G401.6 (cell line): ENCODE measurements around the gene SNUPN.

ENCODE experiments used
- FAIRE-seq: peaks from 2 replicates; lab custom pipeline; 2012; peaks lifted over from hg19 to GRCh38; lab: Jason Lieb, UNC

Gene SNUPN

DNA sequence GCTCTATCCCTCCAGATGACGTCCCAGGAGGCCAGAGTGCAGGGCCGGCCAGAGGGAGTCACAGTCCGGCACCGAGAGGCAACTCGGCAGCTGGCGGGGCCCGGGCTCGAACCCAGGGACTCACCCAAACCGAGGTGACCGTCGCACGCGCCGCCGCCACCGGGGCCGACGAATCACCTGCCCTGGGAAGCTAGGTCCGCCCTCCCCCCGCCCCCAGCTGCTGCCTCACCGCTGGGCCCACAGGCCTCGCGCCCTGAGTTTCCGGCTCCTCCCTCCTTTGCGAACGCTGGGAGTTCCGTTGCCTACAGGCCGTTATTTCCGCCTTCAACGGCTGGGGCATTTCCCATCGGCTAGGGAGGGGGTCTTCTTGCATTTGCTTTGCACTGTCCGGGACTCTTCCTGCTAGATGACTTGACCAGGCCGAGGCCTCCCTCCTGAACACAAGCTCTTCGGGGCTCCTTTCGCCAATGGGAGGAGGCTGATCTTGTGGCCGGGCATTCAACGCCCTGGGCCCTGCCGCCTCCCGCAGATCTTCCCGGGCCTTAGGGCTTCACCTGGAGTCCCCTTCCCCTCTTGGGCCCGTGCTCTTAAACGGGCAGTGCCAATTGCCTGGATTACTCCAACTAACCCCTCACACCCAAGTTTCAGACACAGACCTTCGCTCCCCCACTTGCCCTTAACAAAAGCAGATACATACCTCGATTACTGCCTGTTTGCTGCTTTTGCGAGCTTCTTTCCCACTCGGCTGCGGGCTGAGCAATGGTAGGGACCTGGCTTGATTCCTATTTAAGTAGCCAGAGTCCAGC is at the start of gene SNUPN:
Gene SNUPN (minus strand): TSS at position 184 of the 806 bp plus-strand sequence. CDS start 4,674 bp downstream, outside the sequence.
- FAIRE-seq = peak; percentile 91

DNA sequence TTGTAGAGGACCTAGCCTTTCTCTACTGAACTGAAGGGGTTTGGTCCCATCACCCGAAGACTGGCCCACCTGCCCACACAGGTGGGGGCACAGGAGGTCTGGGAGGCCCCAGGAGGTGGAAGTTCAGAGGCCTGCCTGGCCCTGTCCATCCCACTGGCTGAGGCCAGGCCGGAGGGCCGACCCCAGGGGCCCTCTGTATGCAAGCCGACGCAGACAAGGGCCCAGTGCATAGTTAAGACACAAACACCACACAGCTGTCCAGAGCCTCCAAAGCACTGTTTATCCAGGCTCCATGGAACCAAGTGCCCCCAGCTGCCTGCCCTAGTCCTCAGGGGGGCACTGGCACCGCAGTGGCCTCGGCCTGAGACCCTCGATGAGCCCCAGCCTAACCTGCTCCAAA is 48.8 kb upstream of the SNUPN start:
- FAIRE-seq = no peak

DNA sequence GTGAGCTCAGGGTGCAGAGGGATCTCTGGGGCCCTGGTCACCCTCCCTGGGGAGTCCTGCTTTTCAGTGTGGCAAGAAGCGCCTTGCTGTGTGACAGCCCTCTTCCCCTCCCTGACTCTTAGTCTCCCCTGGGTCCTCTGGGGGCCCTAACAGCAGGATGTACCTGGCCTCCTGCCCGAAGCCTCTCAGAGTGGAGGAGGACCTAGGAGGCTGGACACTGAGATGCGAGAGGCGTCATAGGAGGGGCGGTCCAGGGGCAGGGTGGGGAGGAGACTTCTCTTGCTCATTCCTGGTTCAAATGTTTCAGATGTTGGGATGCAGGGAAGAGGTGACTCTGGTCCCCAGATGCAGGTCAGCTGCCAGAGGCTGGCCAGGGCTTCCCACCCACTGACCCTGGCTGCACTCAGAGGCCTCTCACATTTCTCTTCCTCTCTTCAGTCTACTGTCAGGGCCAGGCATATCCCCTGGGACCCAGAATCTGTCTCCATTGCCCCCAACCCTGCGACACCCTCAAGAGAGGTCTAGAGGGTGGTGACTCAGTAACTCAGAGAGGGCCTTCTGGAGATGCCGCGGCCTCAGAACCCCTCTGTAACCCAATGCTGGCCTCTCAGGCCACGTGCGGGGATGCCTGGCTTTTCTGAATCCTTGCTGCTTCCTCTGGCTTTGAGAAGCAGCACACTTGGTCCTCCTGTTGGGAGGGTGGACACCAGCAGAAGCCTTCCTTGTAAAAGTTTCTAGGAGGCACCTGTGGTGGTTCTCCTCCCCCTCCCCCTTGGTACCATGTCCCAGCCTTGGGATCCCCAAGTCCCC is 48.1 kb upstream of the SNUPN start:
- FAIRE-seq = peak; percentile 56

DNA sequence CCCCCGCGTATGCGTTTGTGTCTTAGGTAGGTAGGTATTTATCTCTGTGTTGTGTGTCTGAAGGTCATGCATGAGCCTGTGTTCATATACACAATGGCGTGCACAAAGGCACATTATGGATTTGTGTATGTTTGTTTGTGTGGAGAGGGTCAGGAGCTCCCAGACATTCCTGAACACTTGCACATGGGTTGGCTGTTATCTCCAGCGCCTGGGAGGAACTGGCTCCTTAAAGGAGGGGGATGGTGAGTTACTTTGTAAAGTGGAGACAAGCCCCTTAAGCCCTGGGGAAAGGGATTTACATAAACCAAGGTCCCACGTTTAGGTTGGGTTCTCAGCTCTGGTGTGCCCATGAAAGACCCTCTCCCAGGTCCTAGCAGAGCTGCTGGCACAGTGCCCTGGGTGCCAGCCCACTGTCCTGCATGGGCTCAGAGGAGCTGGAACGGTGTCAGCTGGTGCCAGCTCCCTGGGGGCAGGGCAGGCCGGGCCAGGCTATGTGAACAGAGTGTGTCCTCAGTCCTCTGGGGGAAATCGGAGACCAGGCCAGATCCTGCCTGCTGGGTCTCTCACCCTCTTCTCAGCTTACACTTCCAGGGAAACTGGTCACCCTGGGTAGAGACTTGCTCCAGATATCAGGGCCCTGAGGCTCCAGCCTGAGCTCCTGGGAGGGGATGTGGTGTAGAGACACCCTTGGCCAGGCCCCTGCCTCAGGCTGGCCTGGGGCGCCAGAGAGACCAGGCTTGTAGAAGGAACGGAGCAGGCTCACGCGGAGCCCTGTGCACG is 47.3 kb upstream of the SNUPN start:
- peak; percentile 91 for FAIRE-seq

DNA sequence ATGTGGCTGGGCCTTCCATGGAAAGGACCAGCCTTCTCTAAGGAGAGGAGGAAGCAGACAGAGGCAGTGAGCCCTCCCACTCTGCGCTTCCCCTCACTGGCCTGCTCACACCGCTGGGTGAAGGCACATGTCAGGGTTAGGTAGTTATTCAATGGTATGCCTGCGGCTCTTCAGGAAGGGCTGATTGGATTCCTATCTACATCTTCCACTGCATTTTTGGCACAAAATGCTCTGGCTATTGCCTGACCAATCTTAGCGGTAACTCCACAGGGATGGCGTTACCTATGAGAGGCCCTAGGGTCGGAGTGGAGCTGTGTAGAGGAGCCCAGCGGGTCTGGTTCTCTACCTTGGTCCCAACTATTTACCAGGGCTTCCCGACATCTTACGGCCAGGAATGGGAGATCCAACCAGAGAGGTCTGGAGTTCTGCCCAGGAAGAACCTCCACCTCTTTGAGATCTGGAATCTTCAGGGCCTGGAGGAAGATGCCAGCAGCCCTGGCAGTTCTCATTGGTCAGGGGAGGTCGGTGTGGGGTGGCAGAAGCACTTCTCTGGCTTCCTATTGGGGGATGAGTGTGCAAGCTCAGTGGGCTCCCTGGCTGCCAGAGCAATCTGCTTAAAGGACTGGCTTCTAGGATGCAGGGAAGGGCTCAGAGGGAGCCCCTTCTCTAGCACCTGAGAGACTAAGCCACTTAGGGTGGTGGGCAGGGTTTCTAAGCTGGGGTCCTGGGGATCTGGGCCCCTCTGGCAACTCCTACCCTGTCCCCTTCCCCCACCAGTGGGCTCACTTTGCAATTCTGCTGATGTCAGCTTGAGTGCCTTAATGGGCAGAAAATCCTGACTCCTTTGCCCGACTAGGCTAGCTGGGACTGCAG is 46.4 kb upstream of the SNUPN start:
- FAIRE-seq = no peak

DNA sequence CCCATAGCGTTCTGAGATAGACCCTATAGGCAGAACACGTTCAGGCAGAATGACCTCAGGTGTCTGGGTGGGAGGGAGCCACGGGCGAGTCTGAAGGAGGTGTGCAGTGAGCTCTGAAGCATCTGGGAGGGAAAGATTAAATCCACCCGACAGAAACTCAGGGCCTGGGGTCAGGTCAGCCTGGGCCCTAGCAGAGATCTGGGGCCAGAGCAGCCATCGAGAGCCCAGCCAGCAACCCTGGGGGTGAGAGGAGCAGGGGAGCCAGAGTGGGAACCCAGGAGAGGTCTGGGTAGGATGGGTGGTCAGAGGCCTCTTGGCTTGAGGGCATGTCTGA is 44.3 kb upstream of the SNUPN start:
- FAIRE-seq = no peak

DNA sequence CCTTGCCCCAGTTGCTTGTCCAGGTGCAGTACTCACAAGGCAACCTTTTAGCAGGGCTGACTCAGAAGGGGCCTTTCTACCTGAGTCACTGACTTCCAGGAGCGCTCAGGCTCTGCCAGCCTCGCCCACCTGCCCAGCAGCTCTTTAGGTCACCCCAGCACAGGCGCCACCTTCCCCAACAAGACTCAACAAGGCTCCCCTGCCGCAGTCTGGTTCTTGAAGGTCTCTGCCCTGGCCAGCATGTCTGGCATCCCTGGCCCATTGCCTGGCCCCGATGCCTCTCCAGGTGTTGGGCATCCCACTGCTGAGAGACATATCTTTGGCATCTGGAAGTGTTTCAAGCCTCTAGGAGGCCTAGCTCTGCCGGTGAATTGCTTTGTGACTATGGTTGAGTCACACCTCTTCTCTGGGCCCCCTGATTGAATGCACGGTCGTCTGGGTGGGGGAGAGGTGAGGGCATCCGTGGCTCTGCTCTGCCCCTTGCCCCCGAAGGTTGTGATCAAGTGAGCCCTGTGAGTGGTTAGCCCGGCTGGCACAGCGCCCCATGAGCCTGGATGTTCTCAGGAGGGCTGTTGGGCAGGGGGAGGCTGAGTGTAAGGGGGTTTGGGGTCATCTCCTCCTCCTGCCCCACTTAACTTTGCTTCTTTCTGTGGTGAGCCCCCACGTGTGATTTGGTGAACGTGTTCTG is 43.8 kb upstream of the SNUPN start:
- FAIRE-seq = no peak

DNA sequence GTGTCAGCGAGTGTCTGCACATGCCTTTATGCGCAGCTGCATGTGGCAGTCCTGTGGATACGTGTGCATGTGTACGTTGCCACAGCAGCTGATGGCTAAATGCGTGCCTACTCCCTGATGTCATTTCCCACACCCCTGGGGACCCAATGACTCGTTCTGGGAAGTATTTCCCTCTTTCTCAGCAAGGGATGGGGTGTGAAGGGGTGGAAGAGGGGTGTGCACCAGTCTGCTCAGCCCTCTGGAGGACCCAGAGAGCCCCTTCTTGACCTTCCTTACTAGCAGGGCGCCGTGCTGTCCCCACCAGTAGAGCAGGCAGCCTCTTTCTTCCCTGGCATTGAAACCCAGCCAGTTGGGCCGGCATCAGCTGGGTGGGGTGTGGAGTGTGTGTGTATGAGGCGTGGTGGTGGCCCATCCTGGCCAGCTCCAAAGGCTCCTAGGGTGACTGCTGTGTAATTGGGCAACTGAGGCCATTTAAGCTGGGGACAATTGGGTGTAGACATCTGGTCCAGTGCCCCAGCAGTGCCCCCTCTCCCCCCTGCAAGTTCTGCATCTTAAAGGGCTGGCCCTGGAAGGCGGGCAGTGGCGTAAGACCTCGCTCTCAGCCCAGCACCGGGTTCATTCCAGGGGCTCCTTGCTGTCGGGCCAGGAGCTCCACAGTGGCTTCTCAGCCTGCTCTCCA is 41.4 kb upstream of the SNUPN start:
- peak; percentile 95 for FAIRE-seq

DNA sequence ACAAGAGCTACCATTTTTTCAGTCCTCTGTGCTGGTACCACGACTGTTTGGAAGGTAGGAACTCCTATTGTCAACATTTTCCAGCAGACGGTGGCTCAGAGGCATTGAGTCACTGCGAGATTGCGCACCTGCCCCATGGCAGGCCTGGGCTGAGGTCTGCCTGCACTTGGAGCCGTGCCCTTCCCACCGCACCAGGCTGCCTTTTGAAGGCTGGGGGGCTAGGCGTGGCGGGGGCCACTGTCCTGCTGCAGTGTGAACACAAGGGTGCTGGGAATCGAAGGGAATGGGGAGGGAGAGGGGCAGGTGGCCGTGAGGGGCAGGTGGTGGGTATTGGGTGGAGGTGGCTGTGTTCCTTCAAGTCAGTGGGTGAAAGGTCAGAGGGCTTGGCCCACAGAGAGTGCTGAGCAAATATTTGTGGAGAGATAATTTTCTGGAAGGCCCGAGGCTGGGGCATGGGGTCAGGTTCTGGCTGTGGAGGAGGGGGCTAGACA is 38.5 kb upstream of the SNUPN start:
- no peak for FAIRE-seq

DNA sequence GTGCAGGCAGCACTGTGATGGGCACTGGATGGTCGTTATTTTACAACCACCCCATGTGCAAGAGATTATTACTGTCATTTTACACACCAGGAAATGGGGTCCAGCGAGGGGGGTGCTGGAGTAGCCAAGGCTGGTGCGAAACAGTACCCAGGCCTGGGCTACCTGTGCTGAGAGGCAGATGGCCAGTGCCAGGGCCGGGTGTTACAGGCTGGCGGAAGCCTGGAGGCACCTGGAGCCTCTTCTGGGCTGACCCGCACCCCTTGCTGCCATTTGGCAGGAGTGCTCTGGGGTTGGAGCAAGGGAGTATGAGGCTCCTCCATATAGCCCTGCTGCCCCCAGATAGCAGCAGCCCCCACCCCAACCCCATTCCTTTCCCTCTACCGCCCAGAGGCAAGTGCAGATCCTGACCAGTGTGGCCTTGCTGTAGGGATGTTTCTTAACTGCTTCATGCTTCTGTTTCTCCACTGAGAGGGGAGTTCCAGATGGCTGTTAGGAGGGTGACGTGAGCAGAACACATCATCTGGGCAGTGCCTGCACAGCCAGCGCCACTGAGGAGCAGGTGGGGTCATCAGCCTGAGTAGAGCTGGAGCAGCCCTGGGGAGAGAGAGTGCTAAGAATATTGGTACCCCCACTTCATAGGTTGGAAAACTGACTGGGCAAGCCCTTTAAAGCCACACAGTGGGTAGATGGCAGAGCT is 37.4 kb upstream of the SNUPN start:
- FAIRE-seq = no peak

DNA sequence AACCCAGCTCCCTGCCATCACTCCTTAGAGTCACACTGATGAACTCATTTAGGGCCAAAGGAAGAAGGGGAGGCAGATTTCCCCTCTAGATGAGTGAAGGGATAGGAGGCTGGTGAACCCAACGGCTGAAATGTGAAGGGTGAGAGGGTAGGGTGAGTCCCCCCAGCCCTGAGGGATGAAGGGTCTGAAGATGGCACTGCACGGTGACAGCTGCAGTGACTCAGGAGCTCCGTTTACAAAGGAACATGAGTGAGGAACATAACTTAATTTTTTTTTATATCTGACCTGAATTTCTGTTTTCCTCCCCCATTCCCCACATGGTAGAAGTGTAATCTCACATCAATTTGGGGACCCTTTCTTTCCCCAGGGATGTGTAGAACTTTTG is 36.2 kb upstream of the SNUPN start:
- FAIRE-seq = no peak

DNA sequence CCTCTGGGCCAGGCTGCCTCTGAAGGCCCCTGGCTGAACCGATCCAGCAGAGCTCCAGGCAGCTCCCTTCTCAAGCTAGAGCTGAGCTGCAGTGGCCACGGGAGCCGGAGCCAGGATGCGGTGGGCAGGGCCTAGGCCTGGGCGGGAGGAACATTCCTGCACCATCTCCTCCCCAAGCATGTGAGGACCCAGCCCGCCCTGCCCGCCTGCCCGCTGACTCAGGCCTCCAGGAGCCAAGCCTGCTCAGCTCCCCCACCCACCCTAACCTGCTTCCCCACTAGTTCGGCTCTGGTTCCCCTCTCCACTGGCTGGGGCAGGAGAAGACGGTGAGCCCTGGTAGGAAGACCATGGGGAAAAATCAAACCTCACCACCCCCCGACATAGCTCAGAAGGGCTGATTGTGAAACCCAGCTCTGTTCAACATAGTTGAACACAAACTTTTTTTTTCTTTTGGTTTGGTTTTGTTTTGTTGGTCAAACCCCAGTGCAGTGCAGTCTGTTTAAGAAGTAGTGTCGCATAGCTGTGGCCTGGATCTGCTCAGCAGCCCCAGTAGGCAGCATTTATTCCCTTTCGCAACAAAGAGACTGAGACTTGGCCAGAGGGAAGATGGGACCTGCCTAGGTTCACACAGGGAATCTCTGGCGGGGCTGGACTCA is 35.7 kb upstream of the SNUPN start:
- peak; percentile 67 for FAIRE-seq

DNA sequence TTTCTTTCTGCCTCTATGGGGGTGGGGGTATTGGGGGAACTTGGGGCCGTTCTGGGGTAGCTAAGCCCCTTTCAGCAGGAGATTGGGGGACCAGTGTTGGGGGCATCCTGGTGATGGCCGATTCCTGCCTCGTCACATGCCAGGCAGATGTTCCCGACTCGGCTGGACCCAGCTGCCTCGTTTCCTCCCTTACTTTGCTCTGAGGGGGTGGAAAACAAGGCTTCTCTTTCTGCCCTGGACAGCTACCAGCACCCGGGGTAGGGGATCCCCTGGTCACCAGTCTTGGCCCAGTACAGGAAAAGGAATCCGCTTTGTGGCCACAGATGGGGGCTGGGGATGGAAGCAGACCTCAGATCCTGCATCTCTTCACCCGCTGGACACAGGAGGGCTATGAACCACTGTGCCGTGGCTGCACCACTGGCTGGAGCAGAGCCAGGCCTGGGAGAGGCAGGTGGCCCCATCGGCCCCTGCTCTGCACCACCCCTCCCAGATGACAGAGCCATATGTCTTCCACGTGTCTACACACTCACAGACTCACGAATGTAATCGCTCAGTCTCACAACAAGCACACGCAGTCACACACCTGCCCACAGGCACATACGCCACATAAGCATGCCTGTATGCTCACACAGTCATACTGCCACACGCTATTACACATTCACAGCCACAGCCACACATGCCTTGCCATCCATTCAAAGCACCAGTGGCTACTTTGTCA is 34.6 kb upstream of the SNUPN start:
- no peak for FAIRE-seq

DNA sequence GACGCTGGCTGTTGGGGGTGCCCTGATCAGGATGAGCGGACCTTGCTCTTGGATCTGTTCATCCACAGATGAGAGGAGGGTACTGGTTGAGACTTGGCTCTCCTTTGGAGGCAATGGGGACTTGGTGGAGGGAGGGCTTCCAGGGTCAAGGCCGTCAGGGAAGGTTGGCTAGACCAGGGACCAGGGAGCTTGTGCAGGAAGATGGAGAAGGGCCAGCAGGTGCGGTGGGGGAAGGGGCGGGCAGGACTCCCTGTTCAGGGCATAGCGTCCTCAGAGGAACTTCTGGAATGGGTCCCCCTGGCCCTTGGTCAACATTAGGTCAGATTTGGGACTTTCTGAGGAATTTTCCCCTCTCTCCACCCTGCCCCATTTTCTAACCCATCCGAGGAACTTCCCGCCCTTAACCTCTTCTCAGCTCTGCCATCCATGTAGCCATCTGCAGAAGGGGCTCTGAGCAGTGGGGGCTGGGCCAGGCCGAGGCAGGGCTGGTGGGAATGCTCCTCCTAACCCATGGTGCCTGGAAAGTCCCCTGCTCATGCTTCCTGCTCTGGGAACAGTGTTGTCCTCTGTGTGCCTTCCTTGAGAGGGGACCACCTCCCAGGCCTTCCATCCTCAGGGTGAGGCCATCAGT is 33.7 kb upstream of the SNUPN start:
- FAIRE-seq = no peak

DNA sequence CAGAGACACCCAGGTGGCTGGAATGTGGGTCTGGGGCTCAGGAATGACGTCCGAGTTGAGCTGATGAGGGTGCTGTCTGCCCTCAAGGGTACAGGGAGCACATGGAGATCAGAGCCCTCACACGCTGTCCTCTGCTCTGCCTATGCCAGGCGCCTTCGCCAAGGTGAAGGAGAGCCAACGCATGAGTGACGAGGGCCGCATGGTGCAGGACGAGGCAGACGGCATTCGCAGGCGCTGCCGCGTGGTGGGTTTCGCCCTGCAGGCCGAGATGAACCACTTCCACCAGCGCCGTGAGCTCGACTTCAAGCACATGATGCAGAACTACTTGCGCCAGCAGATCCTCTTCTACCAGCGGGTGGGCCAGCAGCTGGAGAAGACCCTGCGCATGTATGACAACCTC is 31.3 kb upstream of the SNUPN start:
- FAIRE-seq = no peak

DNA sequence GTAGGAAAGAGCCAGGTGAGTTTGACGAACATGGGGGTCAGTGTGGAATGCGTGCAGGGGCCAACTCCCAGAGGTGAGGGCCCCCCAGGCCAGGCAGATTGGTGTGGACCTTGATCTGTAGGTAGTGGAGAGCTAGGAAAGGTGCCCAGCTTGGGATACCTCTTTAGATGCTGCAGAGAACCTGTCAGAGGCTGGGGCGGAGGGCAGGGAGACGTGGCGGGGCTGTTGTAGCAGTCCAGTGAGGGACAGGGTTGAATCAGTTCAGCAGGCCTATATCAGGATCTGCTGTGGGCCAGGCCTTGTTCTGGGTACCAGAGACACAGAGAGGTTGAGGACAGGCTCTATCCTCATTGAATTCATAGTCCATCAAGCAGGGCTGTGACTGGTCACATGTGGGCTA is 30.8 kb upstream of the SNUPN start:
- FAIRE-seq = no peak

DNA sequence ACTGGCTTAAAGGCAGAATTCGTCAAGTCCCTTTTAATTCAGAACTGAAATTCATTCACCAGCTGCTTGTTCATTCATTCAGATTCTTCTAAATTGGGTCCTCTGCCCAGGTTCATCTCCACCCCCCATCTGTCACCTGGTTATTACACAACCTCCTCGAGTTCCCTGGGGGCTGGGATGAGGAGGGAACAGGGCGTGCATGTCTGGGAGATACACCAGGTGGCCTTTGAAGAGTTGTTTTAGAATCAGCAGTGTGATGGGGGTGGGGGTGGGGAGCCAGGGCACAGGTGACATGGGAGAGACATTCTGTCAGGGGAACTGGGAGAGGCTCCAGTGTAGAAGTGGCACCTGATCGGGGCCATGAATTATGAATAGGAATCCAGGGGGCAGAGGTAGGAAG is 30.4 kb upstream of the SNUPN start:
- no peak for FAIRE-seq

DNA sequence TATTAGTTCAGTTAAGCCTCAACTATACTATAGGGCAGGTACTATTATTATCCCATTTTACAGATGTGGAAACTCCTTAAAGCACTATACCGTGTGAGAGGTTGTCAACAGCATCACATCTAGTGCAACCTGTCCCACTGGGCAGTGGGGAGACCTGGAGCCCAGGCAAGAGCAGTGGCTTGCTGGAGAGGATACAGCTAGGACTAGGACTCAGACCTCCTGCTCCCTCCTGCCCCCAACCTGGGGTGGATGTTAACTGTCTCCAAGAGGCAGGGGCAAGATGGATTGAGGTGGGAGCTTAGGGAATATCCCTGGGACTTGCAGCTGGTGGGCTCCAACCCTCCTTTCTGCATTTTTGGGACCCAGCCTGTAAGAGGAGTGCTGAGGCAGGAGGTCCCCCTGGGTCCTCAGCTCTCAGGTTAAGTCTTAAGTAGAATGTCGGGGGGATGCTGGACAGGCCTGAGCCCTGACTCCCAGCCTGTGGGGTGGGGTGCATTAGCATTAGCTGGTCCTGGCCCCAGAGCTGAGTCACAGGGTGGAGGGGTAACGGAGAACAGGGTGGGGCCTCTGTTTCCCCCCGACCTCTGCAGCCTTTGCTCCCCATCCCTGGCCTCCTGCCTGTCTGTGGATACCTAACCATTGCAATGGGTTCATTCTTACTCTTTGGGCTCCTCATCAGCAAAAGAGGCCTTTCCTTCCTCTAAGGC is 28.8 kb upstream of the SNUPN start:
- no peak for FAIRE-seq
